Activated CD4-positive, CD25-positive, alpha-beta regulatory T cell (primary cell): ENCODE data around the gene E2F3.
"Not testable (repeated sequence)": the region's sequence is repeated elsewhere in the genome, so short reads cannot be mapped to it uniquely, and the experiment has no call there.

Experiments
- DNase-seq, 4 experiments: peaks; one replicate each; lab custom pipeline; 2025; lab: John Stamatoyannopoulos, UW

The E2F3 gene

GRCh38 chr6:20433929-20434328 lies 32.2 kb downstream of the E2F3 start:
- no peak for DNase-seq

- DNase-seq = no peak
Measured at GRCh38 chr6:20434766-20435165, 33.1 kb downstream of the E2F3 start.

GRCh38 chr6:20436719-20437118 lies 35.0 kb downstream of the E2F3 start:
- DNase-seq = no peak

GRCh38 chr6:20437639-20438038 lies 36.0 kb downstream of the E2F3 start:
- no peak for DNase-seq

GRCh38 chr6:20438462-20439070 lies 36.9 kb downstream of the E2F3 start:
- no peak for DNase-seq

GRCh38 chr6:20439558-20439957 lies 37.9 kb downstream of the E2F3 start:
- DNase-seq = no peak

- no peak for DNase-seq
Measured at GRCh38 chr6:20440296-20440695, 38.6 kb downstream of the E2F3 start.

- DNase-seq = no peak
Measured at GRCh38 chr6:20441236-20441635, 39.6 kb downstream of the E2F3 start.

- DNase-seq = no peak
Measured at GRCh38 chr6:20441921-20442320, 40.2 kb downstream of the E2F3 start.

- no peak for DNase-seq
Measured at GRCh38 chr6:20444786-20445271, 43.1 kb downstream of the E2F3 start.

GRCh38 chr6:20447157-20447556 lies 45.5 kb downstream of the E2F3 start:
- no peak for DNase-seq

GRCh38 chr6:20447581-20448132 lies 46.0 kb downstream of the E2F3 start:
- DNase-seq = no peak

GRCh38 chr6:20448828-20449227 lies 47.1 kb downstream of the E2F3 start:
- DNase-seq = no peak

GRCh38 chr6:20454204-20454824 lies 52.6 kb downstream of the E2F3 start:
- DNase-seq = no peak

- DNase-seq = no peak
Measured at GRCh38 chr6:20455251-20455940, 53.7 kb downstream of the E2F3 start.

- no peak for DNase-seq
Measured at GRCh38 chr6:20458027-20458894, 56.6 kb downstream of the E2F3 start.

- no peak for DNase-seq
Measured at GRCh38 chr6:20459682-20460081, 58.0 kb downstream of the E2F3 start.

- no peak for DNase-seq
Measured at GRCh38 chr6:20461576-20461975, 59.9 kb downstream of the E2F3 start.

GRCh38 chr6:20463396-20463795 lies 61.7 kb downstream of the E2F3 start:
- DNase-seq = no peak

- DNase-seq = no peak
Measured at GRCh38 chr6:20464041-20464440, 62.4 kb downstream of the E2F3 start.

GRCh38 chr6:20464847-20465246 lies 63.2 kb downstream of the E2F3 start:
- DNase-seq = no peak

GRCh38 chr6:20465616-20466015 lies 63.9 kb downstream of the E2F3 start:
- not testable (repeated sequence) for DNase-seq
